HG03095 (cell line): Measurements from ENCODE around the gene TWIST2.

ENCODE experiments used
- ATAC-seq: cut with Tn5 transposase; IDR thresholded peaks from one replicate; pipeline ENCODE4 v1.9.1; 2021; ENCODE audit warnings: moderate library complexity; ENCODE audit not compliant: unreplicated experiment

Gene TWIST2

GRCh38 chr2:238903141-238903540, 55.3 kb downstream of the TWIST2 start:
- ATAC-seq, result no peak

GRCh38 chr2:238904177-238904576, 56.3 kb downstream of the TWIST2 start:
- ATAC-seq, result no peak

- no peak for ATAC-seq
Observed at GRCh38 chr2:238904716-238905115, 56.8 kb downstream of the TWIST2 start.

- no peak for ATAC-seq
Observed at GRCh38 chr2:238905224-238905623, 57.3 kb downstream of the TWIST2 start.

- no peak for ATAC-seq
Observed at GRCh38 chr2:238905644-238906043, 57.8 kb downstream of the TWIST2 start.

GRCh38 chr2:238906254-238906935, 58.5 kb downstream of the TWIST2 start:
- no peak for ATAC-seq

- ATAC-seq, result no peak
Observed at GRCh38 chr2:238906936-238907716, 59.2 kb downstream of the TWIST2 start.

- no peak for ATAC-seq
Observed at GRCh38 chr2:238907717-238908173, 59.9 kb downstream of the TWIST2 start.

- no peak for ATAC-seq
Observed at GRCh38 chr2:238908960-238909951, 61.4 kb downstream of the TWIST2 start.

GRCh38 chr2:238910751-238911351, 63.0 kb downstream of the TWIST2 start:
- no peak for ATAC-seq

- ATAC-seq, result no peak
Observed at GRCh38 chr2:238911376-238912227, 63.7 kb downstream of the TWIST2 start.

GRCh38 chr2:238912228-238912915, 64.5 kb downstream of the TWIST2 start:
- no peak for ATAC-seq

GRCh38 chr2:238912916-238913875, 65.3 kb downstream of the TWIST2 start:
- ATAC-seq, result no peak

GRCh38 chr2:238913931-238914647, 66.2 kb downstream of the TWIST2 start:
- ATAC-seq, result no peak

- no peak for ATAC-seq
Observed at GRCh38 chr2:238914648-238915015, 66.7 kb downstream of the TWIST2 start.

- ATAC-seq, result no peak
Observed at GRCh38 chr2:238915196-238915595, 67.3 kb downstream of the TWIST2 start.

GRCh38 chr2:238915596-238915995, 67.7 kb downstream of the TWIST2 start:
- no peak for ATAC-seq
